ENCODE data around the gene ANKRD11.

- TF ChIP-seq, protein P1, sequence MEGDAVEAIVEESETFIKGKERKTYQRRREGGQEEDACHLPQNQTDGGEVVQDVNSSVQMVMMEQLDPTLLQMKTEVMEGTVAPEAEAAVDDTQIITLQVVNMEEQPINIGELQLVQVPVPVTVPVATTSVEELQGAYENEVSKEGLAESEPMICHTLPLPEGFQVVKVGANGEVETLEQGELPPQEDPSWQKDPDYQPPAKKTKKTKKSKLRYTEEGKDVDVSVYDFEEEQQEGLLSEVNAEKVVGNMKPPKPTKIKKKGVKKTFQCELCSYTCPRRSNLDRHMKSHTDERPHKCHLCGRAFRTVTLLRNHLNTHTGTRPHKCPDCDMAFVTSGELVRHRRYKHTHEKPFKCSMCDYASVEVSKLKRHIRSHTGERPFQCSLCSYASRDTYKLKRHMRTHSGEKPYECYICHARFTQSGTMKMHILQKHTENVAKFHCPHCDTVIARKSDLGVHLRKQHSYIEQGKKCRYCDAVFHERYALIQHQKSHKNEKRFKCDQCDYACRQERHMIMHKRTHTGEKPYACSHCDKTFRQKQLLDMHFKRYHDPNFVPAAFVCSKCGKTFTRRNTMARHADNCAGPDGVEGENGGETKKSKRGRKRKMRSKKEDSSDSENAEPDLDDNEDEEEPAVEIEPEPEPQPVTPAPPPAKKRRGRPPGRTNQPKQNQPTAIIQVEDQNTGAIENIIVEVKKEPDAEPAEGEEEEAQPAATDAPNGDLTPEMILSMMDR (IDR thresholded peaks at IDR 0.05): no peak
- no peak for TF ChIP-seq POLR2AphosphoS5 (IDR thresholded peaks at IDR 0.05; ENCODE audit: low read depth, low read length)
- no peak for TF ChIP-seq REST (IDR thresholded peaks at IDR 0.05; ENCODE audit: insufficient read depth in 1 of 2, low read depth in 2 of 2, low read length in 1 of 2)
- no peak for TF ChIP-seq SIN3A (IDR thresholded peaks at IDR 0.05; ENCODE audit: borderline replicate concordance, insufficient read depth, low read depth, low read length)
- no peak for TF ChIP-seq TCF7L2 (IDR thresholded peaks at IDR 0.05; ENCODE audit: low read depth, low read length)
These were observed 64.8 kb downstream of the ANKRD11 start for GRCh38 chr16:89425523-89425922.

All from Panc1 (cell line).